Transverse colon (tissue), 3 donors: Measurements from ENCODE around the gene NID1.

Source experiments
- CTCF ChIP-seq, 5 experiments: fragments of 200-600 bp in 3 of 5; fragments of 450-650 bp in 2 of 5; sonication (generic) in 3 of 5; IDR thresholded peaks; 1 replicate in 2 of 5; 2 replicates in 3 of 5; pipeline ENCODE4 v1.5.1; 2016 to 2017; ENCODE audit warnings: antibody characterized with exemption in 5 of 5, inconsistent platforms in 3 of 5, mild to moderate bottlenecking in 2 of 5, moderate library complexity in 1 of 5
- POLR2A ChIP-seq: fragments of 450-650 bp; IDR thresholded peaks from one replicate; pipeline ENCODE4 v1.6.1; 2016; ENCODE audit warnings: antibody characterized with exemption, mild to moderate bottlenecking, moderate library complexity

- no peak for TF ChIP-seq POLR2A
- TF ChIP-seq CTCF (IDR thresholded peaks at IDR 0.05), result no peak
Observed at GRCh38 chr1:235945775-235946570, 118.9 kb downstream of the NID1 start.
